Tibial artery (tissue), 4 donors: ENCODE results near the gene RIC1.
A peak's percentile ranks its signal among the peaks of the same experiment; 100 is the strongest.

ENCODE experiments used
- DNase-seq, 2 donors: peaks; one replicate each; pipeline ENCODE4 v3.0.0-alpha.2; 2019
- H3K27ac ChIP-seq, 2 donors: fragments of 200-600 bp; sonication (generic) in 1 of 2; 1 replicate in 1 of 2; 2 replicates in 1 of 2; pipeline ENCODE4 v1.5.1; 2018 to 2019; ENCODE audit warnings: mild to moderate bottlenecking in 1 of 2
- H3K27me3 ChIP-seq, 2 donors: fragments of 200-600 bp; sonication (generic) in 1 of 2; one replicate each; pipeline versions ENCODE4 v1.5.1 to v1.6.0; 2016 to 2019
- H3K36me3 ChIP-seq, 3 donors: fragments of 200-600 bp; sonication (generic) in 2 of 3; one replicate each; pipeline ENCODE4 v1.5.1; 2016 to 2019; ENCODE audit warnings: mild to moderate bottlenecking in 2 of 3
- H3K4me1 ChIP-seq, 4 donors: fragments of 200-600 bp; sonication (generic) in 2 of 4; 1 replicate in 3 of 4; 2 replicates in 1 of 4; pipeline ENCODE4 v1.5.1; 2016 to 2019
- H3K4me3 ChIP-seq, 2 donors: fragments of 200-600 bp; sonication (generic) in 1 of 2; 1 replicate in 1 of 2; 2 replicates in 1 of 2; pipeline ENCODE4 v1.5.1; 2018 to 2019; ENCODE audit warnings: mild to moderate bottlenecking in 2 of 2
- H3K9me3 ChIP-seq, 3 donors: fragments of 200-600 bp; sonication (generic) in 1 of 3; one replicate each; pipeline ENCODE4 v1.5.1; 2016 to 2019
- intact Hi-C: fragments of 100-400 bp; cut with DNase I; formaldehyde crosslinking; loops from one replicate; pipeline ENCODE4 v1.15.0; 2023; ENCODE audit warnings: low total_unique reads
- TF ChIP-seq, protein P1 (sequence below), 2 experiments: fragments of 200-600 bp in 1 of 2; fragments of 450-650 bp in 1 of 2; IDR thresholded peaks; one replicate each; pipeline ENCODE4 v1.5.1; 2017 to 2019; ENCODE audit warnings: antibody characterized with exemption in 2 of 2, mild to moderate bottlenecking in 1 of 2, moderate library complexity in 1 of 2

Gene RIC1

GRCh38 chr9:5631026-5631425 lies 2.1 kb downstream of the RIC1 start:
- no peak for DNase-seq
- peaks cover 0 to 51% (median 30%) of the 10 kb centered on the region in 4 donors for H3K4me1 ChIP-seq
- no peaks in the 10 kb centered on the region for H3K36me3 ChIP-seq
- TF ChIP-seq, protein P1, sequence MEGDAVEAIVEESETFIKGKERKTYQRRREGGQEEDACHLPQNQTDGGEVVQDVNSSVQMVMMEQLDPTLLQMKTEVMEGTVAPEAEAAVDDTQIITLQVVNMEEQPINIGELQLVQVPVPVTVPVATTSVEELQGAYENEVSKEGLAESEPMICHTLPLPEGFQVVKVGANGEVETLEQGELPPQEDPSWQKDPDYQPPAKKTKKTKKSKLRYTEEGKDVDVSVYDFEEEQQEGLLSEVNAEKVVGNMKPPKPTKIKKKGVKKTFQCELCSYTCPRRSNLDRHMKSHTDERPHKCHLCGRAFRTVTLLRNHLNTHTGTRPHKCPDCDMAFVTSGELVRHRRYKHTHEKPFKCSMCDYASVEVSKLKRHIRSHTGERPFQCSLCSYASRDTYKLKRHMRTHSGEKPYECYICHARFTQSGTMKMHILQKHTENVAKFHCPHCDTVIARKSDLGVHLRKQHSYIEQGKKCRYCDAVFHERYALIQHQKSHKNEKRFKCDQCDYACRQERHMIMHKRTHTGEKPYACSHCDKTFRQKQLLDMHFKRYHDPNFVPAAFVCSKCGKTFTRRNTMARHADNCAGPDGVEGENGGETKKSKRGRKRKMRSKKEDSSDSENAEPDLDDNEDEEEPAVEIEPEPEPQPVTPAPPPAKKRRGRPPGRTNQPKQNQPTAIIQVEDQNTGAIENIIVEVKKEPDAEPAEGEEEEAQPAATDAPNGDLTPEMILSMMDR (IDR thresholded peaks at IDR 0.05): no peak
- intact Hi-C loops: no loop called here
- peaks cover 0 to 6% (median 5%) of the 10 kb centered on the region in 3 donors for H3K9me3 ChIP-seq
- H3K27ac ChIP-seq: peak overlapping the region in 1 of 2 donors; percentile 99
- H3K4me3 ChIP-seq: peak overlapping the region; percentile 73 to 98
- no peaks in the 10 kb centered on the region for H3K27me3 ChIP-seq

- H3K4me3 ChIP-seq: no peak overlapping the region
- H3K36me3 ChIP-seq: no peaks in the 10 kb centered on the region
- peaks cover 0 to 36% (median 17%) of the 10 kb centered on the region in 4 donors for H3K4me1 ChIP-seq
- intact Hi-C loops: no loop called here
- H3K9me3 ChIP-seq: peaks cover 0 to 6% (median 5%) of the 10 kb centered on the region in 3 donors
- no peaks in the 10 kb centered on the region for H3K27me3 ChIP-seq
- no peak overlapping the region for H3K27ac ChIP-seq
- DNase-seq: no peak
- TF ChIP-seq, protein P1 (IDR thresholded peaks at IDR 0.05): no peak
These were observed 3.6 kb downstream of the RIC1 start for GRCh38 chr9:5632540-5632939.

DNA sequence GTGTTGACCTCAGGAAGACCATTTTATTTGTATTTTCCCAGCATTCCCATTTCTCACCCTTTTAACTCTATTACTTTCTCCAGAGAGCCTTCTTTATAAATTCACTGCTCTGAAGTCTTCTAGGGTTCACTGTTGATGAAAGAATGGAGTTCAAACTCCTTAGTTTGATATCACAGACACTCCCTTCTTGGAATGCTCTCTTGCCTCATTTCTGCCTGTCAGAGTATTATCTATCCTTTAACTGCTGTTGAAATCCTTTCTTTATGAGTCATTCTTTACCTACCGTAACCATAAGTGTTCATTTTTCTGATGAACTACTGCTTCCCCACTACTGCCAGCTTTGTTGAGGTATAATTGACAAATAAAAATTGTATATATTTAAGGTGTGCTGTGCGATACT lies 4.3 kb downstream of the RIC1 start:
- Histone ChIP-seq H3K4me1 (peaks cover 0 to 30% (median 15%) of the 10 kb centered on the region in 4 donors), H3K36me3 (no peaks in the 10 kb centered on the region), H3K4me3 (no peak overlapping the region), H3K9me3 (peaks cover 0 to 6% (median 5%) of the 10 kb centered on the region in 3 donors), H3K27ac (no peak overlapping the region), H3K27me3 (no peaks in the 10 kb centered on the region)
- intact Hi-C loops: no loop called here
- TF ChIP-seq, protein P1 (IDR thresholded peaks at IDR 0.05): no peak
- no peak for DNase-seq

- Histone ChIP-seq H3K4me3 (no peak overlapping the region), H3K4me1 (peaks cover 0 to 28% (median 15%) of the 10 kb centered on the region in 4 donors), H3K27ac (no peak overlapping the region), H3K36me3 (peaks cover 0 to 5% (median 0%) of the 10 kb centered on the region in 3 donors), H3K9me3 (peaks cover 0 to 6% (median 5%) of the 10 kb centered on the region in 3 donors), H3K27me3 (no peaks in the 10 kb centered on the region)
- TF ChIP-seq, protein P1 (IDR thresholded peaks at IDR 0.05): no peak
- intact Hi-C loops: no loop called here
- DNase-seq: no peak
These were observed 6.5 kb downstream of the RIC1 start for GRCh38 chr9:5635390-5635789.

DNA sequence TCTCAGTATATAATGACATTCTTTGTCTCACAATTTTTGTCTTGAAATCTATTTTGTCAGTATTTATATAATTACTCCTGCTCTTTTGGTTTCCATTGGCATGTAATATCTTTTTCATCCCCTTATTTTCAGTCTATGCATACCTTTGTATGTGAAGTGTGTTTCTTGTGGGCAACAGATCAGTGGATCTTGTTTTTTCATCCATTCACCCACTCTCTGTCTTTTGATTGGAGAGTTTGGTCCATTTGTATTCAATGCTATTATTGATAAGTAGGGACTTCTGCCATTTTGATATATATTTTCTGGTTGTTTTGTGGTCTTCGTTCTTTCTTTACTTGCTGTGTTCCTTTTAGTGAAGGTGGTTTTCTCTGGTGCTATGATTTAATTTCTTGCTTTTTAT lies 10.9 kb downstream of the RIC1 start:
- intact Hi-C loops: no loop called here
- peaks cover 0 to 6% (median 4%) of the 10 kb centered on the region in 3 donors for H3K9me3 ChIP-seq
- TF ChIP-seq, protein P1 (IDR thresholded peaks at IDR 0.05): no peak
- peaks cover 0 to 5% (median 0%) of the 10 kb centered on the region in 3 donors for H3K36me3 ChIP-seq
- H3K4me1 ChIP-seq: peaks cover 0 to 12% (median 0%) of the 10 kb centered on the region in 4 donors
- no peak overlapping the region for H3K4me3 ChIP-seq
- no peak overlapping the region for H3K27ac ChIP-seq
- H3K27me3 ChIP-seq: no peaks in the 10 kb centered on the region
- DNase-seq: no peak

GRCh38 chr9:5642170-5642569 lies 13.3 kb downstream of the RIC1 start:
- Histone ChIP-seq H3K36me3 (peaks cover 0 to 5% (median 0%) of the 10 kb centered on the region in 3 donors), H3K4me3 (no peak overlapping the region), H3K27ac (no peak overlapping the region), H3K27me3 (no peaks in the 10 kb centered on the region), H3K9me3 (no peaks in the 10 kb centered on the region), H3K4me1 (peaks cover 0 to 35% (median 0%) of the 10 kb centered on the region in 4 donors)
- TF ChIP-seq, protein P1 (IDR thresholded peaks at IDR 0.05): no peak
- DNase-seq: no peak
- intact Hi-C loops: no loop called here
